A673 (cell line): ENCODE data around the gene SCN2A. TPM values are rescaled to one million over a fixed set of nuclear protein-coding genes. Genes with fewer than 3 reads are reported as not detected.
"Not testable (repeated sequence)": the region's sequence is repeated elsewhere in the genome, so short reads cannot be mapped to it uniquely, and the experiment has no call there.

Experiments used
- BruUV-seq: library from RNA; stranded (reverse); fragments of 400-500 nt; replicated peaks from 2 replicates; lab custom pipeline; 2021; lab: Mats Ljungman, UMichigan
- CTCF ChIA-PET: fragments of 300-600 bp; sonication (Branson Sonifier 250); formaldehyde crosslinking; loops from one replicate; lab custom pipeline; 2022; ENCODE audit warnings: antibody characterized with exemption; lab: Charles Lee
- POLR2A ChIA-PET: fragments of 300-600 bp; sonication (Branson Sonifier 250); formaldehyde crosslinking; loops from one replicate; lab custom pipeline; 2022; ENCODE audit warnings: antibody characterized with exemption; ENCODE audit not compliant: low non-redundant PET; lab: Charles Lee
- DNase-seq: peaks from one replicate; pipeline ENCODE4 v3.0.0-alpha.2; 2015; ENCODE audit warnings: low spot score
- H3K27ac ChIP-seq: fragments of 200-600 bp; sonication (generic); 2 replicates; pipeline ENCODE4 v1.5.1; 2016; ENCODE audit warnings: mixed run types, low read depth, mild to moderate bottlenecking, mixed read lengths, antibody characterized with exemption, low read length; ENCODE audit not compliant: poor library complexity, severe bottlenecking
- H3K27me3 ChIP-seq: fragments of 200-600 bp; sonication (generic); replicated peaks from 2 replicates; pipeline ENCODE4 v1.6.1; 2017; ENCODE audit warnings: mixed run types, low read depth, mild to moderate bottlenecking, mixed read lengths, antibody characterized with exemption, low read length; ENCODE audit not compliant: insufficient read depth, poor library complexity
- H3K36me3 ChIP-seq: fragments of 200-600 bp; sonication (generic); 2 replicates; pipeline ENCODE4 v1.6.1; 2016; ENCODE audit warnings: mixed run types, mild to moderate bottlenecking, mixed read lengths, antibody characterized with exemption, low read length; ENCODE audit not compliant: insufficient read depth, poor library complexity, severe bottlenecking
- H3K4me1 ChIP-seq: fragments of 200-600 bp; sonication (generic); 2 replicates; pipeline ENCODE4 v1.6.1; 2017; ENCODE audit warnings: mixed run types, mild to moderate bottlenecking, mixed read lengths, antibody characterized with exemption, low read length; ENCODE audit not compliant: insufficient read depth, poor library complexity, severe bottlenecking
- H3K4me3 ChIP-seq: fragments of 200-600 bp; sonication (generic); 2 replicates; pipeline ENCODE4 v1.5.1; 2016; ENCODE audit warnings: low read depth, mixed run types, mild to moderate bottlenecking, mixed read lengths, low read length; ENCODE audit not compliant: poor library complexity, severe bottlenecking
- H3K9me3 ChIP-seq: fragments of 200-600 bp; sonication (generic); 2 replicates; pipeline ENCODE4 v1.6.1; 2016; ENCODE audit warnings: mixed run types, low read depth, mild to moderate bottlenecking, mixed read lengths, antibody characterized with exemption, low read length; ENCODE audit not compliant: poor library complexity, severe bottlenecking
- CTCF ChIP-seq: fragments of 300-800, 200-600 bp; sonication (generic); conservative IDR thresholded peaks from 2 replicates; pipeline ENCODE4 v1.5.1; 2017; ENCODE audit warnings: low read depth, mild to moderate bottlenecking, antibody characterized with exemption, low read length, moderate library complexity, mixed read lengths
- EZH2 ChIP-seq: fragments of 200-600 bp; sonication (generic); IDR thresholded peaks from 2 replicates; pipeline ENCODE4 v1.6.1; 2017; ENCODE audit warnings: borderline replicate concordance, low read depth, mild to moderate bottlenecking, mixed read lengths, antibody characterized with exemption, low read length; ENCODE audit not compliant: poor library complexity, severe bottlenecking
- intact Hi-C: fragments of 100-400 bp; cut with micrococcal nuclease; formaldehyde crosslinking; loops from one replicate; pipeline ENCODE4 v1.10.0; 2022; ENCODE audit not compliant: unreplicated experiment
- total RNA-seq: library from RNA; stranded (reverse); gene quantifications from 2 replicates; pipeline ENCODE4 v1.2.3, GENCODE V29; 2021

SCN2A gene
- total RNA-seq, 1 experiment from 2014 or later = 0.73 TPM

GRCh38 chr2:165328272-165328671 lies 89.1 kb downstream of the SCN2A start:
- CTCF ChIA-PET = no interaction called here
- BruUV-seq = no TSS peak
- TF ChIP-seq CTCF (no peak), EZH2 (no peak)
- H3K27ac ChIP-seq = no peak overlapping the region
- POLR2A ChIA-PET = no interaction called here
- no peaks in the 10 kb centered on the region for H3K27me3 ChIP-seq
- peaks cover 6% of the 10 kb centered on the region for H3K4me1 ChIP-seq
- no peak overlapping the region for H3K4me3 ChIP-seq
- DNase-seq = no peak
- intact Hi-C loops = no loop called here
- H3K9me3 ChIP-seq = no peaks in the 10 kb centered on the region
- no peaks in the 10 kb centered on the region for H3K36me3 ChIP-seq

DNA sequence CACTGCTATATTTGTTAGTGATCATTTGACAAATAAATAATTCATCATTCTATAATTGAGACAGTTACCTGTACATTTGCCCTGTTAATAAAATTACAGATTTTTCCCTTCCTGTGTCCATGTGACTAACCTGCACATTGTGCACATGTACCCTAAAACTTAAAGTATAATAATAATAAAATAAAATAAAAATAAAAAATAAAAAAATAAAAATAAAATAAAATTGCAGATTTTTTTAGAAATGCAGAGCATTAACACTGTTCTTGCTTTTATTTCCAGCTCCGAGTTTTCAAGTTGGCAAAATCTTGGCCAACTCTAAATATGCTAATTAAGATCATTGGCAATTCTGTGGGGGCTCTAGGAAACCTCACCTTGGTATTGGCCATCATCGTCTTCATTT lies 105.1 kb downstream of the SCN2A start:
- POLR2A ChIA-PET, H3K27me3 ChIP-seq, H3K27ac ChIP-seq, CTCF ChIA-PET, intact Hi-C loops, BruUV-seq, H3K4me1 ChIP-seq, H3K9me3 ChIP-seq, H3K36me3 ChIP-seq, DNase-seq, H3K4me3 ChIP-seq: not testable (repeated sequence)

DNA sequence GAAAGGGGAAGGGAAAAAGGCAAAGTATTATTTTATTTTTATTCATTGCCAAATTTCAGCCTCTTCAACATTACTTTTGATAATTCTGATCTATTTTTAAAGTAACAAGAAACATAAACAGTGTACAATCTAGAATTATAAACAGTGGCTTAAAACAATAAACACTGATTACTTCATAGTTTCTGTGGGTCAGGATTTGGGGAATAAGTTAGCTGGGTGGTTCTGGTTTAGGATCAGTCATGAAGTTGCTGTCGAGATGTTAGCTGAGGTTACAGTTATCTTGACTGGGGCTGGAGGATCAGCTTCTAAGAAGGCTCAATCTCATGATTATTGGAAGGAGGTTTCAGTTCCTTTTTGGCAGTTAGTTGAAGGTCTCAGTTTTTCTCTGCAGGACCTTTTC lies 109.2 kb downstream of the SCN2A start:
- H3K4me1 ChIP-seq = no peaks in the 10 kb centered on the region
- ChIA-PET CTCF (interaction anchor here (0.6 kb wide), 1 partner anchor 413 kb away, joined by 4 read pairs; no protein-coding TSS in a partner anchor), POLR2A (no interaction called here)
- H3K4me3 ChIP-seq = no peak overlapping the region
- no peaks in the 10 kb centered on the region for H3K9me3 ChIP-seq
- H3K36me3 ChIP-seq = no peaks in the 10 kb centered on the region
- intact Hi-C loops = no loop called here
- BruUV-seq = no TSS peak
- TF ChIP-seq CTCF (no peak), EZH2 (no peak)
- no peak for DNase-seq
- H3K27ac ChIP-seq = no peak overlapping the region
- H3K27me3 ChIP-seq = no peaks in the 10 kb centered on the region

GRCh38 chr2:165349181-165349580 lies 110.0 kb downstream of the SCN2A start:
- no peak overlapping the region for H3K4me3 ChIP-seq
- TF ChIP-seq CTCF (no peak), EZH2 (no peak)
- no peak overlapping the region for H3K27ac ChIP-seq
- intact Hi-C loops = no loop called here
- no peaks in the 10 kb centered on the region for H3K9me3 ChIP-seq
- POLR2A ChIA-PET = no interaction called here
- H3K36me3 ChIP-seq = no peaks in the 10 kb centered on the region
- DNase-seq = no peak
- BruUV-seq = no TSS peak
- no peaks in the 10 kb centered on the region for H3K27me3 ChIP-seq
- CTCF ChIA-PET = no interaction called here
- H3K4me1 ChIP-seq = no peaks in the 10 kb centered on the region
